BE2C (cell line): ENCODE measurements around the gene SLC4A1. TPM values are rescaled to one million over a fixed set of nuclear protein-coding genes. Genes with fewer than 3 reads are reported as not detected.

Experiments
- DNase-seq: peaks from one replicate; pipeline ENCODE4 v3.0.0-alpha.2; 2020
- H3K27me3 ChIP-seq: fragments of 250-450 bp; sonication (Bioruptor Pico); 2 replicates; pipeline ENCODE4 v1.5.1; 2020; ENCODE audit warnings: mild to moderate bottlenecking
- H3K36me3 ChIP-seq: fragments of 250-450 bp; sonication (Bioruptor Pico); 2 replicates; pipeline ENCODE4 v1.5.1; 2020; ENCODE audit warnings: mild to moderate bottlenecking
- H3K4me1 ChIP-seq: fragments of 250-450 bp; sonication (Bioruptor Pico); 2 replicates; pipeline ENCODE4 v1.5.1; 2020
- H3K4me3 ChIP-seq: 2 replicates; pipeline ENCODE4 v1.5.1; 2011; ENCODE audit warnings: low read depth, low read length
- H3K9me3 ChIP-seq: fragments of 250-450 bp; sonication (Bioruptor Pico); 2 replicates; pipeline ENCODE4 v1.5.1; 2020
- polyA plus RNA-seq: library from polyadenylated mRNA; unstranded; fragments of >200 nt; gene quantifications from one replicate; pipeline ENCODE4 v1.2.1, GENCODE V29; 2012; ENCODE audit warnings: low read depth, missing spikeins; ENCODE audit not compliant: insufficient read length, insufficient read depth
- TF ChIP-seq, protein P1 (sequence below): IDR thresholded peaks from 2 replicates; pipeline ENCODE4 v1.5.1; 2012; ENCODE audit warnings: mild to moderate bottlenecking, low read depth, low read length

Gene SLC4A1
- not detected for polyA plus RNA-seq

GRCh38 chr17:44267818-44268490, at the start of gene SLC4A1:
Gene SLC4A1, minus strand, starts transcription at chr17:44268135. Its CDS starts 5,269 bp downstream, at chr17:44262866.
- no peak within 1 kb of the TSS for H3K4me3 ChIP-seq
- TF ChIP-seq, protein P1, sequence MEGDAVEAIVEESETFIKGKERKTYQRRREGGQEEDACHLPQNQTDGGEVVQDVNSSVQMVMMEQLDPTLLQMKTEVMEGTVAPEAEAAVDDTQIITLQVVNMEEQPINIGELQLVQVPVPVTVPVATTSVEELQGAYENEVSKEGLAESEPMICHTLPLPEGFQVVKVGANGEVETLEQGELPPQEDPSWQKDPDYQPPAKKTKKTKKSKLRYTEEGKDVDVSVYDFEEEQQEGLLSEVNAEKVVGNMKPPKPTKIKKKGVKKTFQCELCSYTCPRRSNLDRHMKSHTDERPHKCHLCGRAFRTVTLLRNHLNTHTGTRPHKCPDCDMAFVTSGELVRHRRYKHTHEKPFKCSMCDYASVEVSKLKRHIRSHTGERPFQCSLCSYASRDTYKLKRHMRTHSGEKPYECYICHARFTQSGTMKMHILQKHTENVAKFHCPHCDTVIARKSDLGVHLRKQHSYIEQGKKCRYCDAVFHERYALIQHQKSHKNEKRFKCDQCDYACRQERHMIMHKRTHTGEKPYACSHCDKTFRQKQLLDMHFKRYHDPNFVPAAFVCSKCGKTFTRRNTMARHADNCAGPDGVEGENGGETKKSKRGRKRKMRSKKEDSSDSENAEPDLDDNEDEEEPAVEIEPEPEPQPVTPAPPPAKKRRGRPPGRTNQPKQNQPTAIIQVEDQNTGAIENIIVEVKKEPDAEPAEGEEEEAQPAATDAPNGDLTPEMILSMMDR: no peak
- no peak for DNase-seq
- H3K4me1 ChIP-seq: no peaks in the 10 kb centered on the region; the same call in 1 of the 2 replicates
- H3K9me3 ChIP-seq: no peaks in the 10 kb centered on the region
- no peaks in the 10 kb centered on the region for H3K36me3 ChIP-seq
- no peaks in the 10 kb centered on the region for H3K27me3 ChIP-seq

DNA sequence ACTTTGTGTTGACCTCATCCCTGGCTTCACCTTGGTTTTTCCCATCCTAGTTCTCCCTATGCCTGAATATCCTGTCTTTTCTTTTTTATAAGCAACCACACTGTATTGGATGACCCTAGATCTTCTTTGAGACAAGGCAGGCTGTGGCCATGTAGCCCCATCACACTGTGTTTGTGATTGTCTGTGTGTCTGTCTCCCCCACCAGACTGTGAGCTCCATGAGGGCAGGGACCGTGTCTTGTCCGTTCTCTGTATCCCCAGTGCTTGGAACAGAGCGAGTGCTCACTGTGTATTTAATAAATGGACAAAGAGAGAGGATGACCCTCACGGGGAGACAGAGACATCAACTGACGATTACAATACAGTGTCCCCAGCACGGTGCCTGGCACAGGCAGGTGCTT, 49.6 kb upstream of the SLC4A1 start:
- Histone ChIP-seq H3K4me3 (no peak overlapping the region), H3K9me3 (no peaks in the 10 kb centered on the region), H3K36me3 (peaks cover 55% of the 10 kb centered on the region), H3K4me1 (no peaks in the 10 kb centered on the region), H3K27me3 (no peaks in the 10 kb centered on the region)
- TF ChIP-seq, protein P1: no peak
- DNase-seq: no peak

DNA sequence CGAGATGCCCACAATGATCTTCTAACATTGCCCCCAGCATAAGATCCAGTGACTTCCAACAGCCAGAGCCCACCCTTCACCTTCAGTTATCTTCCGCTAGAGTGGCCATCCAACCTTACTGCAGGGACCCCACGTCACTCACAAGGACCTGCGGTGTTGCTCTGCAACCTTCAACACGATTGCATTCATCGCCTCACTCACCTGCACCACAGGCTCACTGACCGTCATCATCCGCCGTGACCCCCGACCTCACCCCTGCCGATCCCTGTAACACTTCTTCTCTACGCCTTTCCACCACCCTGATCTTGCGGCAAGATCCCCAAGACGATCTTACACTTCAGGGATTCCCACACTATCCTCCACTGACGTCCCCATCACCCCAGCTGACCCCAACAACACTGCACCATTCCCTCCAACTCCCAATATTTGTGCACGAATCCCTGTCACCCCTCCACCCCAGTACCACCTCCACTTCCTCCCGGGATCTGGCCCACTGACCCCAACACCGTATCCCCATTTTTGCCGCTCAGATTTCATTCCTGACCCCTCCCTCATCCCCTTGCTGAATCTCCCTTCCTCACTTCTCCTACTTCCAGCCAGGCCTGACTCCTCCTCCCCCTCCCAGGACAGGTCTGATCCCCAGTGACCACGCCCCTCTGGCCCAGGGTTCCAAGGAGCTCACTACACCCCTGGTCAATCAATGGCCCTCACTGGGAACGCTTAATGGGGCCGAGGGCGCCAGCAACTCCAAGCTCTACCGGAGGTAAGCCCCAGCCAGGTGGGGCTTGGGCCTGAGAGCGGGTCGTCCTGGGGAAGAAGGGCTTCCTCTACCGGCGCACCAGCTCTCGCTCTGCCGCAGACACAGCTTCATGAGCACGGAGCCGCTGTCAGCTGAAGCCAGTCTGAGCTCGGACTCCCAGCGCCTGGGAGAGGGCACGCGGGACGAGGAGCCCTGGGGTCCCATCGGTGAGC, 48.1 kb upstream of the SLC4A1 start:
- Histone ChIP-seq H3K4me3 (no peak overlapping the region), H3K9me3 (no peaks in the 10 kb centered on the region), H3K36me3 (peaks cover 40% of the 10 kb centered on the region), H3K4me1 (peaks cover under 1% of the 10 kb centered on the region), H3K27me3 (no peaks in the 10 kb centered on the region)
- TF ChIP-seq, protein P1: no peak
- DNase-seq: peak; percentile 25

DNA sequence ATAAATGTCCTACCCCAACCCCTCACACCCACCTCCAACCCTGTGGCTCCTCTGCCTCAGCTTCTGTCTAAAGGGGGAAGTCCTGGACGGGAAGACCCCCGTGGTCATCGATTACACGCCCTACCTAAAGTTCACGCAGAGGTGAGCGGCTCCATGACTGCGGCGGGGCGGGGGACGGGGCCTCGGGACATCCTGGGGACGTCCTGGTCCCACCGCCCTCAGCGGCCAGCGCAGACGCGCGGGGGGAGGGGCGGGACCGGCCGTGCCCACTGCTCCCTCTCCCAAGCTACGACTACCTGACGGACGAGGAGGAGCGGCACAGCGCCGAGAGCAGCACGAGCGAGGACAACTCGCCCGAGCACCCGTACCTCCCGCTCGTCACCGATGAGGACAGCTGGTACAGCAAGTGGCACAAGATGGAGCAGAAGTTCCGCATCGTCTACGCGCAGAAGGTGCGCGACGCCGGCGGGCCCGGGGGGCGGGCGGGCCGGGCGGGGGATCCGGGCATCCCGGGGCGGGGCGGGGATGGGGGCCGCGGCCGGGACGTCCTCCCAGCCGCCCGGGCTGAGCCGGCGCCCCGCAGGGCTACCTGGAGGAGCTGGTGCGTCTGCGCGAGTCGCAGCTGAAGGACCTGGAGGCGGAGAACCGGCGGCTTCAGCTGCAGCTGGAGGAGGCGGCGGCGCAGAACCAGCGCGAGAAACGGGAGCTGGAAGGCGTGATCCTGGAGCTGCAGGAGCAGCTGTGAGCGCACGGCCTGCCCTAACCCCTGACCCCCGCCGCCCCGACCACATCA, 47.1 kb upstream of the SLC4A1 start:
- TF ChIP-seq, protein P1: no peak
- H3K4me3 ChIP-seq: no peak overlapping the region
- DNase-seq: no peak

DNA sequence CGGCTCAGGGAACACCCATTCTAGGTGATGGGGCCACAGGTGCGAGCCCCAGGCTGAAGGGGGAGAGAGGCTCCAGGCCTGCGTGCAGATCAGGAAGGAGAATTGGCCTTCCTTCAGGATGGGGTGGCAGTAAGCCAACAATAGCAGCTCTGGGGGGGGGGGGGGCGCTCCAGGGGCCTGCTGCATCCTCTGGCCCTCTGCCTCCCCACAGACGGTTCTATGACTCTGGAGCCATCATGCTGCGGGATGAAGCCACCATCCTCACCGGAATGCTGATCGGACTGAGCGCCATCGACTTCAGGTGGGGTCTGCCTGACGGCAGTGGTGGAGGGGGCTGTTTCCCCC, 46.6 kb upstream of the SLC4A1 start:
- Histone ChIP-seq H3K4me1 (peaks cover 6% of the 10 kb centered on the region), H3K27me3 (no peaks in the 10 kb centered on the region)

More for the DNA sequence above, 47.1 kb upstream of the SLC4A1 start:
- Histone ChIP-seq H3K9me3 (no peaks in the 10 kb centered on the region), H3K27me3 (no peaks in the 10 kb centered on the region), H3K4me1 (peaks cover 6% of the 10 kb centered on the region), H3K36me3 (peaks cover 31% of the 10 kb centered on the region)

More for the DNA sequence above, 46.6 kb upstream of the SLC4A1 start:
- TF ChIP-seq, protein P1: no peak
- no peak for DNase-seq
- no peak overlapping the region for H3K4me3 ChIP-seq
- H3K9me3 ChIP-seq: no peaks in the 10 kb centered on the region
- H3K36me3 ChIP-seq: peaks cover 25% of the 10 kb centered on the region
